MCF 10A (cell line): ENCODE results near the gene RPRML. TPM values are rescaled to one million over a fixed set of nuclear protein-coding genes. Genes with fewer than 3 reads are reported as not detected.

Experiments
- BruUV-seq: library from RNA; stranded (reverse); fragments of 400-500 nt; replicated peaks from 2 replicates; lab custom pipeline; 2021; lab: Mats Ljungman, UMichigan
- CTCF ChIA-PET: fragments of 300-600 bp; sonication (Branson Sonifier 250); formaldehyde crosslinking; extraction: SDS; loops from one replicate; lab custom pipeline; 2021; ENCODE audit warnings: antibody characterized with exemption, inconsistent platforms; lab: Yijun Ruan, JAX
- POLR2A ChIA-PET: fragments of 300-600, 350-650 bp; sonication (Branson Sonifier 250); formaldehyde crosslinking; extraction: SDS; loops from one replicate; lab custom pipeline; 2020; ENCODE audit warnings: antibody characterized with exemption, inconsistent platforms; lab: Yijun Ruan, JAX
- DNase-seq: peaks from one replicate; pipeline ENCODE4 v3.0.0-alpha.2; 2018; ENCODE audit not compliant: unreplicated experiment
- H3K27ac Mint-ChIP-seq: one replicate; pipeline ENCODE4 v1.8.0; 2022; ENCODE audit warnings: mild to moderate bottlenecking, low read depth, mixed read lengths; ENCODE audit not compliant: unreplicated experiment
- H3K27me3 Mint-ChIP-seq: one replicate; pipeline ENCODE4 v1.8.0; 2022; ENCODE audit warnings: mixed read lengths; ENCODE audit not compliant: insufficient read depth, unreplicated experiment
- H3K36me3 Mint-ChIP-seq: one replicate; pipeline ENCODE4 v1.8.0; 2022; ENCODE audit warnings: mild to moderate bottlenecking, moderate library complexity, mixed read lengths; ENCODE audit not compliant: insufficient read depth, unreplicated experiment
- H3K4me1 Mint-ChIP-seq: one replicate; pipeline ENCODE4 v1.8.0; 2022; ENCODE audit warnings: mixed read lengths; ENCODE audit not compliant: insufficient read depth, unreplicated experiment
- H3K4me3 Mint-ChIP-seq: one replicate; pipeline ENCODE4 v1.8.0; 2022; ENCODE audit warnings: mild to moderate bottlenecking, moderate library complexity, mixed read lengths; ENCODE audit not compliant: unreplicated experiment
- H3K9me3 Mint-ChIP-seq: one replicate; pipeline ENCODE4 v1.8.0; 2022; ENCODE audit warnings: mixed read lengths; ENCODE audit not compliant: unreplicated experiment
- intact Hi-C: fragments of 100-400 bp; cut with micrococcal nuclease; formaldehyde crosslinking; loops from 2 replicates; pipeline ENCODE4 v1.14.1; 2022
- total RNA-seq: library from RNA; stranded (reverse); gene quantifications from 2 replicates; pipeline ENCODE4 v1.2.3, GENCODE V29; 2022
- TF ChIP-seq, protein P1 (sequence below): fragments of 200-600 bp; IDR thresholded peaks from one replicate; pipeline ENCODE4 v1.8.0; 2022; ENCODE audit warnings: antibody characterized with exemption, mild to moderate bottlenecking; ENCODE audit not compliant: unreplicated experiment

RPRML gene
- total RNA-seq, 1 experiment from 2014 or later = not detected

GRCh38 chr17:46986366-46986765 lies 7.3 kb upstream of the RPRML start:
- ChIA-PET CTCF (no interaction called here), POLR2A (no interaction called here)
- TF ChIP-seq, protein P1, sequence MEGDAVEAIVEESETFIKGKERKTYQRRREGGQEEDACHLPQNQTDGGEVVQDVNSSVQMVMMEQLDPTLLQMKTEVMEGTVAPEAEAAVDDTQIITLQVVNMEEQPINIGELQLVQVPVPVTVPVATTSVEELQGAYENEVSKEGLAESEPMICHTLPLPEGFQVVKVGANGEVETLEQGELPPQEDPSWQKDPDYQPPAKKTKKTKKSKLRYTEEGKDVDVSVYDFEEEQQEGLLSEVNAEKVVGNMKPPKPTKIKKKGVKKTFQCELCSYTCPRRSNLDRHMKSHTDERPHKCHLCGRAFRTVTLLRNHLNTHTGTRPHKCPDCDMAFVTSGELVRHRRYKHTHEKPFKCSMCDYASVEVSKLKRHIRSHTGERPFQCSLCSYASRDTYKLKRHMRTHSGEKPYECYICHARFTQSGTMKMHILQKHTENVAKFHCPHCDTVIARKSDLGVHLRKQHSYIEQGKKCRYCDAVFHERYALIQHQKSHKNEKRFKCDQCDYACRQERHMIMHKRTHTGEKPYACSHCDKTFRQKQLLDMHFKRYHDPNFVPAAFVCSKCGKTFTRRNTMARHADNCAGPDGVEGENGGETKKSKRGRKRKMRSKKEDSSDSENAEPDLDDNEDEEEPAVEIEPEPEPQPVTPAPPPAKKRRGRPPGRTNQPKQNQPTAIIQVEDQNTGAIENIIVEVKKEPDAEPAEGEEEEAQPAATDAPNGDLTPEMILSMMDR = no peak
- Mint-ChIP-seq H3K27ac (no peak overlapping the region), H3K27me3 (peaks cover 46% of the 10 kb centered on the region), H3K4me1 (no peaks in the 10 kb centered on the region), H3K9me3 (no peaks in the 10 kb centered on the region), H3K36me3 (no peaks in the 10 kb centered on the region), H3K4me3 (no peak overlapping the region)
- intact Hi-C loops = no loop called here
- DNase-seq = no peak
- no TSS peak for BruUV-seq

DNA sequence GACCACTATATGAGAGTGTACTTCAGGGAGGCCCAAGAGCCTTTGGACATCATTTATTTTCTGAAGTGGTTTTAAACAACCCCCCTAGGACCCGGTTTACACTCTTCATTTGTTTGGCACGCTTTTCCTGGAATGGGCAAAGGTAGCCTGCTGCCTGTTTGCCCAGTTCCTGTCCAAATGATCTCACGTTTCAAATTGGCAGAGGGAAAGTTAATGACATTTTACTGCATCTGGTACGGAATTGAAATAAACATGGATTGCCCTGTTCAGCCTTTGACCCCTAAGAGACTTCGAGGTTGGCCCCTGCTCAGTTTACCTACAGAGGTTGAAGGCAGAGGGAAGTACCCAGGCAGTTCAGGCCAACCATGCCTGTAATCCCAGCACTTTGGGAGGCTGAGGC lies 5.8 kb upstream of the RPRML start:
- H3K4me3 Mint-ChIP-seq = no peak overlapping the region
- H3K4me1 Mint-ChIP-seq = no peaks in the 10 kb centered on the region
- BruUV-seq = no TSS peak
- DNase-seq = no peak
- H3K9me3 Mint-ChIP-seq = no peaks in the 10 kb centered on the region
- ChIA-PET CTCF (no interaction called here), POLR2A (no interaction called here)
- intact Hi-C loops = no loop called here
- no peak overlapping the region for H3K27ac Mint-ChIP-seq
- H3K27me3 Mint-ChIP-seq = peaks cover 57% of the 10 kb centered on the region
- TF ChIP-seq, protein P1 = no peak
- no peaks in the 10 kb centered on the region for H3K36me3 Mint-ChIP-seq

- H3K4me1 Mint-ChIP-seq = no peaks in the 10 kb centered on the region
- no peak overlapping the region for H3K27ac Mint-ChIP-seq
- BruUV-seq = no TSS peak
- peaks cover 57% of the 10 kb centered on the region for H3K27me3 Mint-ChIP-seq
- no peak for DNase-seq
- ChIA-PET CTCF (no interaction called here), POLR2A (no interaction called here)
- TF ChIP-seq, protein P1 = no peak
- H3K9me3 Mint-ChIP-seq = no peaks in the 10 kb centered on the region
- intact Hi-C loops = no loop called here
- H3K4me3 Mint-ChIP-seq = no peak overlapping the region
- no peaks in the 10 kb centered on the region for H3K36me3 Mint-ChIP-seq
Observed at GRCh38 chr17:46984341-46984740, 5.3 kb upstream of the RPRML start.

DNA sequence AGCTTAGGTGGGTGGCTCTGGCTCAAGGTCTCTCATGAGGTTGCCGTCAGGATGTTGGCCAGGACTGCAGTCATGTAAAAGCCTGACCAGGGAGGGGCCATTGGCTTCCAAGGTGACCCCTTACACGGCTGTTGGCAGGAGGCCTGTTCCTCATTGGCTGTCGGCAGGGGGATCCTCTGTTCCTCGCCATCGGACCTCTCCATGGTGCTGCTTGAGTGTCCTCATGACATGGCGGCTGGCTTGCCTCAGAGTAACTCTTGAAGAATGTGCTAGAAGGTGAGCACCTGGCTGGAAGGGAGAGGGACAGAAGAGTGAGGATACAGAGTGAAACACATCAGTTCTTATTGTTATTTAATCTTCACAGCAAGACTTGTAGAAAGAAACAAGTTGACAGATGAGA lies 4.7 kb upstream of the RPRML start:
- CTCF ChIA-PET = no interaction called here
- DNase-seq = no peak
- BruUV-seq = no TSS peak
- Mint-ChIP-seq H3K36me3 (no peaks in the 10 kb centered on the region), H3K4me3 (no peak overlapping the region), H3K27me3 (peaks cover 53% of the 10 kb centered on the region), H3K4me1 (no peaks in the 10 kb centered on the region), H3K9me3 (no peaks in the 10 kb centered on the region), H3K27ac (no peak overlapping the region)
- intact Hi-C loops = no loop called here
- TF ChIP-seq, protein P1 = no peak
- POLR2A ChIA-PET = no interaction called here
